ENCODE data around the gene PCA3.

The PCA3 gene

GRCh38 chr9:76751001-76751400 is 13.2 kb upstream of the PCA3 start:
- TF ChIP-seq, protein P1, sequence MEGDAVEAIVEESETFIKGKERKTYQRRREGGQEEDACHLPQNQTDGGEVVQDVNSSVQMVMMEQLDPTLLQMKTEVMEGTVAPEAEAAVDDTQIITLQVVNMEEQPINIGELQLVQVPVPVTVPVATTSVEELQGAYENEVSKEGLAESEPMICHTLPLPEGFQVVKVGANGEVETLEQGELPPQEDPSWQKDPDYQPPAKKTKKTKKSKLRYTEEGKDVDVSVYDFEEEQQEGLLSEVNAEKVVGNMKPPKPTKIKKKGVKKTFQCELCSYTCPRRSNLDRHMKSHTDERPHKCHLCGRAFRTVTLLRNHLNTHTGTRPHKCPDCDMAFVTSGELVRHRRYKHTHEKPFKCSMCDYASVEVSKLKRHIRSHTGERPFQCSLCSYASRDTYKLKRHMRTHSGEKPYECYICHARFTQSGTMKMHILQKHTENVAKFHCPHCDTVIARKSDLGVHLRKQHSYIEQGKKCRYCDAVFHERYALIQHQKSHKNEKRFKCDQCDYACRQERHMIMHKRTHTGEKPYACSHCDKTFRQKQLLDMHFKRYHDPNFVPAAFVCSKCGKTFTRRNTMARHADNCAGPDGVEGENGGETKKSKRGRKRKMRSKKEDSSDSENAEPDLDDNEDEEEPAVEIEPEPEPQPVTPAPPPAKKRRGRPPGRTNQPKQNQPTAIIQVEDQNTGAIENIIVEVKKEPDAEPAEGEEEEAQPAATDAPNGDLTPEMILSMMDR (IDR thresholded peaks at IDR 0.05; ENCODE audit: control insufficient read depth, extremely low read depth, insufficient read depth), result no peak
- DNase-seq (ENCODE audit: low read depth), result no peak
- no peak overlapping the region for H3K4me3 ChIP-seq (ENCODE audit: low read depth, low read length)

DNA sequence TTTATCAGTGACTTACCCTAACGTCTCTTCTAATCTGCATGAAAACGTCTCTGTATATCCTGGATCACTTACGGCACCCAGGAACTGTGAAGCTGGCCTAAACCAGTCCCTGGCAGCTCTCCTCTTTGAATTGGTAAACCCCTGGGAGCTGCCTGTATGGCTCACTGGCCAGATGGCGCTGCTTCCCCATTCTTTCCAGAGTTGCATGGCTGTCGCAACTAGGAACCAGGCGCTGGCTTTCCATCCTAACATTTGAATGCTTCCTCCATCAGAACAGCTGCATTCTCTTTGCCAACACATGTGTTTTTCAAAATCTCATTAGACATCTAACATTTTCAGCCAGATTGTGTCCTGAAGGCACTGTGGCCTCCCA is 8.0 kb upstream of the PCA3 start:
- H3K4me3 ChIP-seq (ENCODE audit: low read depth, low read length), result no peak overlapping the region
- TF ChIP-seq, protein P1 (IDR thresholded peaks at IDR 0.05; ENCODE audit: control insufficient read depth, extremely low read depth, insufficient read depth), result peak; percentile 42
- no peak for DNase-seq (ENCODE audit: low read depth)

DNA sequence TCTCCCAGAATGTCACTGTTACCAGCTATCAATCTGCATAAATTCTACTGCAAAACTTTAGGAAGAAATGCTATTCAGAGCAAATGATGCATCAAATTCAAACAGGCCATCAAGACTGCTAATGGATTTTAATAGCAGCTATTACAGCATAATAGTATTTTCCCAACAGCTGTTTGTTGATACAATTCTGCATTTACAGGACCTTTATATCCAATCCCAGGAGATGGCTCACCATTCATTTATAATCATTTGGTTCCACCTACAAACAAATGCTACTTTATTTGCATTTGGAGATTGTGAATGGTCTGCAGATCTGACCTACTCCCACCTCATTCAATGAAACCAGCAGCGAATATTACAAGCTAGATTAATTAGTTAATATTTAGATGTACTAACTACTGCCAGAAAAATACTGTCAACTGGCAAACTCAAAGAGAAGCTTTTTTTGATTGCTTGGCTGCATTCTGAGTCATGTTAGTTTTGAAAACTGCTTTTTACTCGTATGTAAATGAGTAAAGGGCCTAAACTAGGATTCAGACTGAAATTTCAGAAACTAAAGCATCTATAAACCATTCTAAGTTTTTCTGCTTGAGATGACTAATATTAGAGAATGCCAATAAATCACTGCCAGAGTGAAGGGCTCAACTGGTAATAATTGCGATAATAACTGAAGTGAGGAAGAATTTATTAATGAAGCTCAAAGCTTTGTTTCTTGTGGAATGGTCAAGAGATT is 7.1 kb upstream of the PCA3 start:
- H3K4me3 ChIP-seq (ENCODE audit: low read depth, low read length), result no peak overlapping the region
- TF ChIP-seq, protein P1 (IDR thresholded peaks at IDR 0.05; ENCODE audit: control insufficient read depth, extremely low read depth, insufficient read depth), result no peak
- no peak for DNase-seq (ENCODE audit: low read depth)

GRCh38 chr9:76758476-76758875 is 5.8 kb upstream of the PCA3 start:
- DNase-seq (ENCODE audit: low read depth), result no peak
- TF ChIP-seq, protein P1 (IDR thresholded peaks at IDR 0.05; ENCODE audit: control insufficient read depth, extremely low read depth, insufficient read depth), result no peak

DNA sequence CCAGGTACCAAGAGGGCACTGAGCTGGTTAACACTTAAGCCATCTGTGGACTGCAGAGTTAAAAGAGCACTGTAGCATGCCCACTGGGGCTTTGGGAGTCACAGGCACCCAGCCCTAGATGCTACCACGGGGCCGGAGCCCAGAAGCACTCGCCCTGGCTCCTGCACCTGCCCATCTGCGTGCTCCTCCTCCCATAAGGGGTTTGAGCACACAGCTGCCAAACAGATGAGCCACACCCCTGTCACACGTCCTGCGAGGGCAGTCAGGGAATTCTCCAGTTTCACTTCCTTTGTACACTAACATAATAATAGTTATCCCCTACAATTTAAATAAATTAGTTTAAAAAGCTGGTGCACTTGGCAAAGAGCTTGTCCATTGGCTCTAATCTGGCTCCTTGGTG is 4.5 kb upstream of the PCA3 start:
- no peak overlapping the region for H3K4me3 ChIP-seq (ENCODE audit: low read depth, low read length)
- TF ChIP-seq, protein P1 (IDR thresholded peaks at IDR 0.05; ENCODE audit: control insufficient read depth, extremely low read depth, insufficient read depth), result no peak
- no peak for DNase-seq (ENCODE audit: low read depth)

More at GRCh38 chr9:76758476-76758875, 5.8 kb upstream of the PCA3 start:
- no peak overlapping the region for H3K4me3 ChIP-seq (ENCODE audit: low read depth, low read length)

- H3K4me3 ChIP-seq (ENCODE audit: low read depth, low read length), result no peak overlapping the region
- TF ChIP-seq, protein P1 (IDR thresholded peaks at IDR 0.05; ENCODE audit: control insufficient read depth, extremely low read depth, insufficient read depth), result peak; percentile 36
- DNase-seq (ENCODE audit: low read depth), result no peak
These were observed 2.8 kb upstream of the PCA3 start for GRCh38 chr9:76761448-76761847.

GRCh38 chr9:76766126-76766525 is 1.9 kb downstream of the PCA3 start:
- TF ChIP-seq, protein P1 (IDR thresholded peaks at IDR 0.05; ENCODE audit: control insufficient read depth, extremely low read depth, insufficient read depth), result no peak
- no peak overlapping the region for H3K4me3 ChIP-seq (ENCODE audit: low read depth, low read length)
- DNase-seq (ENCODE audit: low read depth), result no peak
